Measurements from ENCODE around the gene LILRA6. TPM values are rescaled to one million over a fixed set of nuclear protein-coding genes. Genes with fewer than 3 reads are reported as not detected.
"Not testable (repeated sequence)": the region's sequence is repeated elsewhere in the genome, so short reads cannot be mapped to it uniquely, and the experiment has no call there.

LILRA6 gene
- total RNA-seq, 1 experiment from 2014 or later: not detected

DNA sequence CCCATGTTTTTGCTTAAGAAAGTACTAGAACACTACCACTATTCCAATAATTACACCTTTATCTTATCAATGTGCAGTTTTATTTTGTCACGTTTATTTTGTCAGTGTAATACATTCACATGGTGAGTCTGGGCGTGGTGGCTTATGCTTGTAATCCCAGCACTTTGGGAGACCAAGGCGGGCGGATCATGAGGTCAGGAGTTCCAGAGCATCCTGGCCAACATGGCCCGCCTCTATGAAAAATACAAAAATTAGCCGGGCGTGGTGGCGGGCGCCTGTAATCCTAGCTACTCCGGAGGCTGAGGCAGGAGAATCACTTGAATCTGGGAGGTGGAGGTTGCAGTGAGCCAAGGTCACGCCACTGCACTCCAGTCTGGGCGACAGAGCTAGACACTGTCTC, 48.1 kb downstream of the LILRA6 start:
- DNase-seq (ENCODE audit: low spot score); in situ Hi-C loops (cut with HindIII; ENCODE audit: low sequenced_read_pairs): not testable (repeated sequence)

DNA sequence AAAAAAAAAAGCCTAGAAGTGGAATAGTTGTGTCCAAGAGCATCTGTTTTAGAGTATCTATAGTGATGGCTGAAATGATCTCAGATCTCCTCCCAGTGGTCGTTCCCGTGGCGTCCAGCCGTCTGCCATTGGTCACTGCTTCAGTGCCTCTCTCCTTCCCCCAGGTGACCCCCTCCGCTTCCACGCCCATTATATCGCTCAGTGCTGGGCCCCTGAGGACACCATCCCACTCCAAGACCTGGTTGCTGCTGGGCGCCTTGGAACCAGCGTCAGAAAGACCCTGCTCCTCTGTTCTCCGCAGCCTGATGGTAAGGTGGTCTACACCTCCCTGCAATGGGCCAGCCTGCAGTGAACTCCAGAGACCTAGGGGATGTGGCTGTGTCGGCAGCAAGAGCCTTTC, 49.6 kb downstream of the LILRA6 start:
- in situ Hi-C loops (cut with HindIII; ENCODE audit: low sequenced_read_pairs): no loop called here

DNA sequence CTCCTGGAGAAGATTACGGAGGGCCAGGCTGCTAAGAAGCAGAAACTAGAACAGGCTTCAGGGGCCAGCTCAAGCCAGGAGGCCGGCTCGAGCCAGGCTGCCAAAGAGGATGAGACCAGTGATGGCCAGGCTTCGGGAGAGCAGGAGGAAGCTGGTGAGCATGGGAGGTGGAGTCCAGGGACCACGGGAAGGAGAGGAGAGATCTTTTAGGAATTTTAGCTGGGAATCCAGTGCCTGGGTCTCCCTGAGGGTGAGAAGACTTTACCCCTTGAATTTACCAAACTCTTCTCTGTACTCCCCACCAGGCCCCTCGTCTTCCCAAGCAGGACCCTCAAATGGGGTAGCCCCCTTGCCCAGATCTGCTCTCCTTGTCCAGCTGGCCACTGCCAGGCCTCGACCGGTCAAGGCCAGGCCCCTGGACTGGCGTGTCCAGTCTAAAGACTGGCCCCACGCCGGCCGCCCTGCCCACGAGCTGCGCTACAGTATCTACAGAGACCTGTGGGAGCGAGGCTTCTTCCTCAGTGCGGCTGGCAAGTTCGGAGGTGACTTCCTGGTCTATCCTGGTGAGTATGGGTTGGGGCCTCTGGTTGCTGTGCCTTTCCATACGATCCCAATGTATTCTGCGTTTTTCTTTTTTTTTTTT, 50.7 kb downstream of the LILRA6 start:
- in situ Hi-C loops (cut with HindIII; ENCODE audit: low sequenced_read_pairs): no loop called here
- DNase-seq (ENCODE audit: low spot score): no peak

More for the DNA sequence above, 49.6 kb downstream of the LILRA6 start:
- DNase-seq (ENCODE audit: low spot score): no peak

DNA sequence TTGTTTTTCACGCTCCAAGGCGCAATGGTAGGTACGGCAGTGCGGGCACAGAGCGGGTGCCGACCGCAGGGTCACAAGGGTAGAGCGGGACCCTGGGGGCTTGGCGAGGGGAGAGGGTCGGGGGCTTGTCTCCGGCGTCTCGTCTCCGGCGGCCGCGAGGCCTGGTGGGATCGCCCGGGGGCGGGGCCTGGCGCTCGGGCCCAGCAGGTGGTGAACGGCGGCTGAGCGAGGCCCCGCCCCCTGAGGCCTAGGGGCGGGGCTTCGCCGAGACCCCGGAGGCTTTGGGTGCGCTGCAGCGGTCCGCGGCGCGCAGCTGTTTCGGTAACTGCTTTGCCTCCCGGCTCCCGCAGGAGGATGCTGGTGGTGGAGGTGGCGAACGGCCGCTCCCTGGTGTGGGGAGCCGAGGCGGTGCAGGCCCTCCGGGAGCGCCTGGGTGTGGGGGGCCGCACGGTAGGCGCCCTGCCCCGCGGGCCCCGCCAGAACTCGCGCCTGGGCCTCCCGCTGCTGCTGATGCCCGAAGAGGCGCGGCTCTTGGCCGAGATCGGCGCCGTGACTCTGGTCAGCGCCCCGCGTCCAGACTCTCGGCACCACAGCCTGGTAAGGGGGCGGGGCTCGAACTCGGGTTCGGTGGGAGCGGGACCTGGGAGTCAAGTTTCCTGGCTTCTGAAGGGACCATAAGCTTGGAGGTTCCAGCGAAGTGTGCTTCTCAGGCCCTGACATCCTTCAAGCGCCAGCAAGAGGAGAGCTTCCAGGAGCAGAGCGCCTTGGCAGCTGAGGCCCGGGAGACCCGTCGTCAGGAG, 51.4 kb downstream of the LILRA6 start, which contains the start of gene TSEN34:
Gene TSEN34, plus strand, starts transcription at position 298 of the 800 bp plus-strand sequence. Its CDS starts 57 bp downstream, at position 355.
- DNase-seq (ENCODE audit: low spot score): peak; percentile 25
- in situ Hi-C loops (cut with HindIII; ENCODE audit: low sequenced_read_pairs): no loop called here

DNA sequence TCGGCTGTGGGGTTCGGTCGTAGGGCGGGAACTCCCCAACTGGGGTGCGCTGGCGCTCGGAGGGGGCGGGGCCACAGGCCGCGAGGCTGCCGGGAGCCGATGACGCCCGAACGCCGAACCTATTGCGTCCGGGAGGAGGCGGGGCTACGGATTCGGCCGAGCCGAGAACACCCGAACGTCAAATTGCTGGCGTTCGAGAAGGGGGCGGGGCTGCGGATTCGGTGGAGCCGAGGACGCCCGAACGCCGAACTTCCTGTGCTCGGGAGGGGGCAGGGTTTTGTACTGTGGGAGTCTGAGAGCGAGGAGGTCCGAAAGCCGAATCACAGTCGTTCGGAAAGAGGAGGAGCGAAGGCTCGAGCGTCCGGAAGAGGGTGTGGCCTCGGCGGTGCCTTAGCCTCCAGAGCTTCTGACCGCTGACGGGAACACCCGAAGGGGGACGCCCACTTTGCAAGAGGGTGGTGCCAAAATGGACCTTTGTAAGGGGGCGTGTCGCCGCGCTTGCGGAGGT, 52.0 kb downstream of the LILRA6 start:
- DNase-seq (ENCODE audit: low spot score): peak; percentile 100
- in situ Hi-C loops (cut with HindIII; ENCODE audit: low sequenced_read_pairs): no loop called here

DNA sequence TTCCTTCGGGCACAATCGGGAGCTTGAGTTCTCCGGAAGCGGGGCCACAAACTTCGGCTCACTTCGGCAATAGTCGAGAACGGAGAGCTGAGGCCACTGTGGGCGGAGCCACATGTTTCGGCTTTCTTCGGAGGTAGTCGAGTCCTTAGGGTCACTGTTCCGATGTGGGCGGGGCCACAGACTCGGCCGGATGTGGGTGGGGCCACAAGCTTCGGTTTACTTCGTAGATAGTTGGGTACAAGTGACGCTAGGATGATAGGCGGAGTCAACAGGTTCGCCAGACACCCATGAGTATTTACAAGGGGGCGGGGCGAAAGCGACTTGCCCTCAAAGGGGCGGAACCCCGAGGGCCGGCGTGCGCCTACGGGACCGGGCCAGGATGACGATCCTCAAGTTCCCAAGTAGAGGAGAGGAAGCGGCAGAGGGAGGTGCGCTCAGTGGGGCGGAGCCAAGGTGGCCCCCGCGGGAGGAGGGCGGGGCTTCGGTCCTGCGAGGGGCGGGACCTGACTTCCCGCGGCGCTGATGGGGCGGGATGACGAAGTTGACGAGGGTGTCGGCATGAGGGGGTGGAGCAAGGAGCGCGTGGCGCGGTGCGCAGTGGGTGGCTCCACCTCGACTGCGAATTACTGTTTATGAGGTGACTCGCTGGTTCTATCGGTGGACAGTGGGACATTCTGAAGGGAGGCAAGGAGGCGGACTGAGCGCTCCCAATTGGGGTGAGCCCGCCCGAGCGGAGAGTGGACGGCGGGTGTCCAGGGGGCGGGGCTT, 52.7 kb downstream of the LILRA6 start:
- DNase-seq (ENCODE audit: low spot score): peak; percentile 100
- in situ Hi-C loops (cut with HindIII; ENCODE audit: low sequenced_read_pairs): no loop called here

DNA sequence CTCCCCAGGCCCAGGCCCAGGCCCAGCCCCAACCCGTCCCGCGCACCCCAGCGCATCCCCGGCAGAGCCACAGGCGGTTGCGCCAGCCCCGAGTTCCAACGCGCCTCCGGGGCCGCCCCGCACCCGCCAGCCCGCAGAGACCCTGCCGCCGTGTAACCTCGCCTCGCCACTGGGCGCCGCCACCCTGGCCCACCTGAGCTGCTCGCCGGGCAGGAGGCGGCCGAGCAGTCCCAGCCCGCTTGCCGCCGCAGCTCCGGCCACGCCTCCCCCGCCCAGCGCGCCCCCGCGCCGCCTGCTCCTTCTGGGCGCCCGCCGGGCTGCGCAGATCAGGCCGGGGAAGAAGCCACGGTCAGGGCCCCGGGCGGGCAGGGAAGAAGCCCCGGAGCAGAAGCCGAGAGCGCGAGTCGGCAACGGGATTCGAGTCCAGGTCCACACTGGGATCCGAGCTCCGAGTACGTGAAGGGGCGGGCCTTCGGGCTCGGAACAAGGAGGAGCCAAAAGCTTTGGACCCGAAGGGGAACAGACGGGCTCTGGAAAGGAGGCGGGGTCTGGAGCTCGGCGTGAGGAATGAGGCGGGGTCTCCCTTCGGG, 53.4 kb downstream of the LILRA6 start, which contains the start of gene MBOAT7:
Gene MBOAT7, minus strand, starts transcription at position 436 of the 590 bp plus-strand sequence. CDS start 1,072 bp downstream, outside the sequence.
- in situ Hi-C loops (cut with HindIII; ENCODE audit: low sequenced_read_pairs): no loop called here
- DNase-seq (ENCODE audit: low spot score): no peak

DNA sequence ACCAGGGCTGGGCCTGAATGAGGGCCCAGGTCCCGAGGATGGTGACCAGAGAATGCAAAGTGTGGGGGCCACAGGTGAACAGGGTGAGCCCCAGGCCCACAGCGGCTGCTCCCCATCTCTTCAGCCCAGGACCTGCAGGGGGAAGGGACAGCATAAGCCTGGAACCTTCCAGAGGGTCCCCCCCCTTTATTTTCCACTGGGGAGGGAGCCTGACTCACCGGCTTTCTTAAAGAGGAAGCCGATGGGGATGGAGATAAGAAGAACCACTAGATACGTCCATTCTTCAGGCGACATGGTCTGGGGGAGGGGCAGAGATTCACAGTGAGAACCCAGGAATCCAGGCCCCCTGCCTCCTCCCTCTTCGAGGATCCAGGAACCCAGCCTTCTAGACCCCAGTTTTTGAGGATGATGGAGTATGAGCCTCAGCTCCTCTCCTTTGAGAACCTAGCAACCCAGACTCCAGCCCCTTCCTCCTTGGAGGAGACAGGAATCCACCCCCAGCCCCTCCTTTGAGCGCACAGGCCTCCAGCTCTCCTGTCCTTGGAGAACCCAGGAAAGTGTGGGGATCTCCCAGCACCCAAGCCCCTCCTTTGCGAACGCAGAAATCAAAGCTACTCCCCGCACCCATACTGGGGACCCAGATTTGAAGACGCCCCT, 54.2 kb downstream of the LILRA6 start:
- DNase-seq (ENCODE audit: low spot score): no peak

DNA sequence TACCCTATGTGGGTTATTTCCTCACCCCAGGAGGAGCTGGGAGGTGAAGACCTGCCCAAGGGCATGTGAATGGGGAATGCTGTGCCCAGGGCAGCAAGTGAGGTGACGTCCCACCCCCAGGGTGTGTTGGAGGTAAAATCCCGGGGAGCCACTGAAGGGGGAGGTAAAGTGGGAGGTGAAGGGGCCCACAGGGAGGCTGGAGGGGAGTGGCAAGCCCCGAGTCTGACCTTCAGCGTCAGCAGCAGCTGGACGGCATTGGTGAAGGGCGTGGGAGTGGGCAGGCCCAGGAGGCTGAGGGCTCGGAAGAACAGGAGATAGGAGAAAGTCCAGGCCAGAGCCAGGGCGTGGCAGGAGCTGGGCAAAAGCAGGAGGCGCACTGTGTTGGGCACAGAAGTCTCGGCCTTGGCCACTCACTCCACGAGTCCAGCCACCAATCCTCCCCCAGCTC, 55.6 kb downstream of the LILRA6 start:
- DNase-seq (ENCODE audit: low spot score): no peak
- in situ Hi-C loops (cut with HindIII; ENCODE audit: low sequenced_read_pairs): no loop called here

More for the DNA sequence above, 54.2 kb downstream of the LILRA6 start:
- in situ Hi-C loops (cut with HindIII; ENCODE audit: low sequenced_read_pairs): no loop called here

Other genes with a start within 250 kb of the LILRA6 start
- gene VSTM1, start 178.9 kb downstream of the LILRA6 start, total RNA-seq (2014; rRNA removed; shearing (Covaris generic)): 0.71 TPM in 1 of 2 replicates, not detected in the other
- gene TARM1, start 161.4 kb downstream of the LILRA6 start, total RNA-seq (2014; rRNA removed; shearing (Covaris generic)): not detected in 2 replicates
- 1.7 TPM in 1 of 2 replicates, not detected in the other for gene OSCAR, start 142.0 kb downstream of the LILRA6 start, total RNA-seq (2014; rRNA removed; shearing (Covaris generic))
- gene NDUFA3, start 139.9 kb downstream of the LILRA6 start, total RNA-seq (2014; rRNA removed; shearing (Covaris generic)): 28.7 and 54.7 TPM in 2 replicates
- gene TFPT, start 127.1 kb downstream of the LILRA6 start, total RNA-seq (2014; rRNA removed; shearing (Covaris generic)): 21.6 and 23.5 TPM in 2 replicates
- gene PRPF31, start 127.0 kb downstream of the LILRA6 start, total RNA-seq (2014; rRNA removed; shearing (Covaris generic)): 111 and 113 TPM in 2 replicates
- 11.6 and 15.2 TPM in 2 replicates for gene CNOT3, start 105.0 kb downstream of the LILRA6 start, total RNA-seq (2014; rRNA removed; shearing (Covaris generic))
- gene LENG1, start 83.1 kb downstream of the LILRA6 start, total RNA-seq (2014; rRNA removed; shearing (Covaris generic)): 5.5 and 7.3 TPM in 2 replicates
- 9.6 TPM in 1 of 2 replicates, not detected in the other for gene TMC4, start 69.6 kb downstream of the LILRA6 start, total RNA-seq (2014; rRNA removed; shearing (Covaris generic))
- 36.3 and 46.0 TPM in 2 replicates for gene MBOAT7, start 53.2 kb downstream of the LILRA6 start, total RNA-seq (2014; rRNA removed; shearing (Covaris generic))
- 146 and 178 TPM in 2 replicates for gene TSEN34, start 51.5 kb downstream of the LILRA6 start, total RNA-seq (2014; rRNA removed; shearing (Covaris generic))
- 2,874 and 3,759 TPM in 2 replicates for gene RPS9, start 41.9 kb downstream of the LILRA6 start, total RNA-seq (2014; rRNA removed; shearing (Covaris generic))
- 0.74 and 0.81 TPM in 2 replicates for gene LILRB3, start 19.8 kb downstream of the LILRA6 start, total RNA-seq (2014; rRNA removed; shearing (Covaris generic))
- gene LILRB5, start 14.5 kb upstream of the LILRA6 start, total RNA-seq (2014; rRNA removed; shearing (Covaris generic)): not detected in 2 replicates
- gene LILRB2, start 38.3 kb upstream of the LILRA6 start, total RNA-seq (2014; rRNA removed; shearing (Covaris generic)): not detected in 2 replicates
- gene LILRA5, start 70.4 kb upstream of the LILRA6 start, total RNA-seq (2014; rRNA removed; shearing (Covaris generic)): not detected in 2 replicates
- gene LILRA4, start 96.4 kb upstream of the LILRA6 start, total RNA-seq (2014; rRNA removed; shearing (Covaris generic)): not detected in 2 replicates
- gene LAIR1, start 122.1 kb upstream of the LILRA6 start, total RNA-seq (2014; rRNA removed; shearing (Covaris generic)): 0.37 TPM in 1 of 2 replicates, not detected in the other
- gene TTYH1, start 172.7 kb upstream of the LILRA6 start, total RNA-seq (2014; rRNA removed; shearing (Covaris generic)): 0.10 and 0.12 TPM in 2 replicates
- 5.3 and 12.4 TPM in 2 replicates for gene LENG8, start 206.4 kb upstream of the LILRA6 start, total RNA-seq (2014; rRNA removed; shearing (Covaris generic))
- gene LENG9, start 221.0 kb upstream of the LILRA6 start, total RNA-seq (2014; rRNA removed; shearing (Covaris generic)): 20.6 and 20.7 TPM in 2 replicates
- 85.4 and 87.3 TPM in 2 replicates for gene CDC42EP5, start 230.5 kb upstream of the LILRA6 start, total RNA-seq (2014; rRNA removed; shearing (Covaris generic))

Data from G401 (cell line).